H1 (cell line): ENCODE results near the gene MAML3. TPM values are rescaled to one million over a fixed set of nuclear protein-coding genes. Genes with fewer than 3 reads are reported as not detected.

ENCODE experiments used
- CTCF ChIA-PET: fragments of 300-600 bp; sonication (Branson Sonifier 250); formaldehyde crosslinking; loops from one replicate; lab custom pipeline; 2021; ENCODE audit not compliant: partially characterized antibody; lab: Charles Lee
- POLR2A ChIA-PET: fragments of 300-600 bp; sonication (Branson Sonifier 250); formaldehyde crosslinking; loops from one replicate; lab custom pipeline; 2021; ENCODE audit warnings: inconsistent platforms; ENCODE audit not compliant: partially characterized antibody; lab: Charles Lee
- DNase-seq, 2 experiments: peaks; one replicate each; pipeline versions ENCODE4 v3.0.0 to v3.0.0-alpha.2; 2010 to 2022; ENCODE audit warnings: low spot score in 2 of 2, low read depth in 1 of 2, mixed read lengths in 1 of 2
- FAIRE-seq: peaks from 2 replicates; lab custom pipeline; 2011; peaks lifted over from hg19 to GRCh38; lab: Jason Lieb, UNC
- H2AFZ ChIP-seq: 2 replicates; pipeline ENCODE4 v1.8.1; 2012; ENCODE audit warnings: low read length, inconsistent platforms
- H2AK5ac ChIP-seq: 2 replicates; pipeline ENCODE4 v1.6.1; 2013; ENCODE audit warnings: low read depth, low read length
- H2BK120ac ChIP-seq: replicated peaks from 2 replicates; pipeline ENCODE3; 2013; ENCODE audit warnings: low read depth, low read length, inconsistent platforms
- H2BK12ac ChIP-seq: 2 replicates; pipeline ENCODE4 v1.6.1; 2013; ENCODE audit warnings: low read depth, low read length
- H2BK15ac ChIP-seq: 2 replicates; pipeline ENCODE4 v1.6.1; 2013; ENCODE audit warnings: low read length
- H2BK20ac ChIP-seq: 2 replicates; pipeline ENCODE4 v1.6.1; 2013; ENCODE audit warnings: low read length
- H2BK5ac ChIP-seq: 2 replicates; pipeline ENCODE4 v1.6.1; 2013; ENCODE audit warnings: low read depth, low read length
- H3K14ac ChIP-seq: 2 replicates; pipeline ENCODE4 v1.6.1; 2013; ENCODE audit warnings: inconsistent platforms; ENCODE audit not compliant: insufficient read length
- H3K18ac ChIP-seq: 2 replicates; pipeline ENCODE4 v1.6.1; 2013; ENCODE audit warnings: low read length; ENCODE audit errors: extremely low read depth
- H3K23ac ChIP-seq: 2 replicates; pipeline ENCODE4 v1.6.1; 2013; ENCODE audit warnings: inconsistent platforms; ENCODE audit not compliant: insufficient read length
- H3K23me2 ChIP-seq: 2 replicates; pipeline ENCODE4 v1.6.1; 2013; ENCODE audit warnings: low read depth, low read length
- H3K27ac ChIP-seq: 2 replicates; pipeline ENCODE4 v1.6.1; 2011; ENCODE audit warnings: low read depth, low read length, inconsistent platforms
- H3K27me3 ChIP-seq, 4 experiments: replicated peaks in 1 of 4; 1 replicate in 1 of 4; 2 replicates in 3 of 4; pipeline versions ENCODE4 v1.6.1 to v1.8.1; 2011 to 2013; ENCODE audit warnings: low read length in 3 of 4, mild to moderate bottlenecking in 3 of 4, inconsistent platforms in 2 of 4, mixed read lengths in 2 of 4, moderate library complexity in 1 of 4; ENCODE audit not compliant: control insufficient read depth in 3 of 4, insufficient read depth in 3 of 4; ENCODE audit errors: extremely low read depth in 1 of 4
- H3K36me3 ChIP-seq, 4 experiments: 2 replicates each; pipeline versions ENCODE4 v1.6.1 to v1.8.1; 2011 to 2013; ENCODE audit warnings: mild to moderate bottlenecking in 4 of 4, low read length in 3 of 4, moderate library complexity in 2 of 4, control low read depth in 1 of 4, inconsistent platforms in 1 of 4; ENCODE audit not compliant: insufficient read depth in 4 of 4, control insufficient read depth in 2 of 4
- H3K4ac ChIP-seq: replicated peaks from 2 replicates; pipeline ENCODE3; 2013; ENCODE audit warnings: low read length, low read depth, mixed read lengths, inconsistent platforms; ENCODE audit not compliant: insufficient read length
- H3K4me1 ChIP-seq, 4 experiments: replicated peaks in 1 of 4; 1 replicate in 1 of 4; 2 replicates in 3 of 4; pipeline versions ENCODE4 v1.6.1 to v1.8.1; 2011 to 2013; ENCODE audit warnings: low read length in 3 of 4, inconsistent platforms in 2 of 4, mixed read lengths in 1 of 4; ENCODE audit not compliant: insufficient read depth in 4 of 4, control insufficient read depth in 3 of 4
- H3K4me2 ChIP-seq, 2 experiments: 2 replicates each; pipeline versions ENCODE4 v1.6.1 to v1.8.1; 2011 to 2013; ENCODE audit warnings: low read depth in 2 of 2, low read length in 2 of 2, control low read depth in 1 of 2, inconsistent platforms in 1 of 2, mild to moderate bottlenecking in 1 of 2; ENCODE audit not compliant: insufficient read depth in 1 of 2
- H3K4me3 ChIP-seq, 4 experiments: fragments of 200-600, 300-600 bp in 1 of 4; sonication (generic), shearing (Covaris generic), sonication (Bioruptor Twin) in 1 of 4; 2 replicates each; pipeline versions ENCODE4 v1.5.1 to v1.8.1; 2011 to 2016; ENCODE audit warnings: low read length in 4 of 4, low read depth in 3 of 4, control low read depth in 2 of 4, inconsistent platforms in 2 of 4, mild to moderate bottlenecking in 2 of 4, mixed read lengths in 1 of 4, moderate library complexity in 1 of 4; ENCODE audit not compliant: insufficient read depth in 2 of 4; ENCODE audit errors: extremely low read depth in 1 of 4
- H3K56ac ChIP-seq: replicated peaks from 2 replicates; pipeline ENCODE3; 2013; ENCODE audit warnings: low read depth, mild to moderate bottlenecking, mixed read lengths, low read length, inconsistent platforms; ENCODE audit not compliant: insufficient read length
- H3K79me1 ChIP-seq: 2 replicates; pipeline ENCODE4 v1.6.1; 2013; ENCODE audit warnings: low read depth, low read length, control low read depth
- H3K79me2 ChIP-seq, 2 experiments: 2 replicates each; pipeline versions ENCODE4 v1.6.1 to v1.8.1; 2012 to 2013; ENCODE audit warnings: low read length in 2 of 2, mild to moderate bottlenecking in 2 of 2, inconsistent platforms in 1 of 2; ENCODE audit not compliant: insufficient read depth in 2 of 2, control insufficient read depth in 1 of 2
- H3K9ac ChIP-seq, 4 experiments: replicated peaks in 1 of 4; 1 replicate in 1 of 4; 2 replicates in 3 of 4; pipeline versions ENCODE4 v1.6.1 to v1.8.1; 2011 to 2013; ENCODE audit warnings: low read depth in 3 of 4, low read length in 3 of 4, control low read depth in 2 of 4, mild to moderate bottlenecking in 2 of 4, moderate library complexity in 2 of 4, inconsistent platforms in 1 of 4; ENCODE audit errors: extremely low read depth in 1 of 4
- H3K9me3 ChIP-seq, 2 experiments: 2 replicates each; pipeline versions ENCODE4 v1.6.1 to v1.8.1; 2012 to 2013; ENCODE audit warnings: mild to moderate bottlenecking in 2 of 2, moderate library complexity in 2 of 2, control low read depth in 1 of 2, inconsistent platforms in 1 of 2, low read depth in 1 of 2, low read length in 1 of 2, mixed read lengths in 1 of 2; ENCODE audit not compliant: insufficient read depth in 2 of 2
- H4K20me1 ChIP-seq, 2 experiments: replicated peaks in 1 of 2; 2 replicates each; pipeline versions ENCODE3 to v1.8.1; 2011 to 2013; ENCODE audit warnings: inconsistent platforms in 2 of 2, low read length in 2 of 2, mild to moderate bottlenecking in 1 of 2; ENCODE audit not compliant: insufficient read depth in 2 of 2, control insufficient read depth in 1 of 2
- H4K5ac ChIP-seq: 2 replicates; pipeline ENCODE4 v1.6.1; 2013; ENCODE audit warnings: low read length, low read depth, mixed read lengths, inconsistent platforms; ENCODE audit not compliant: insufficient read length
- H4K8ac ChIP-seq: 2 replicates; pipeline ENCODE4 v1.8.0; 2013; ENCODE audit warnings: mild to moderate bottlenecking, moderate library complexity, low read length, inconsistent platforms; ENCODE audit not compliant: insufficient read depth; ENCODE audit errors: extremely low read depth
- H4K91ac ChIP-seq: replicated peaks from 2 replicates; pipeline ENCODE3; 2013; ENCODE audit warnings: low read length, mixed read lengths, inconsistent platforms; ENCODE audit not compliant: insufficient read length
- GTF2F1 ChIP-seq: IDR thresholded peaks from 2 replicates; pipeline ENCODE4 v1.6.1; 2012; ENCODE audit warnings: low read depth, low read length, improper control_type of control experiment, borderline replicate concordance
- JUN ChIP-seq: IDR thresholded peaks from 2 replicates; pipeline ENCODE4 v1.6.1; 2011; ENCODE audit warnings: low read depth, mild to moderate bottlenecking, improper control_type of control experiment, low read length
- KDM4A ChIP-seq: IDR thresholded peaks from one replicate; pipeline ENCODE4 v1.7.1; 2012; ENCODE audit warnings: low read depth, mild to moderate bottlenecking, moderate library complexity, low read length, inconsistent platforms; ENCODE audit not compliant: severe bottlenecking
- MAFK ChIP-seq: IDR thresholded peaks from 2 replicates; pipeline ENCODE4 v1.6.1; 2012; ENCODE audit warnings: low read depth, mild to moderate bottlenecking, improper control_type of control experiment, low read length
- POU5F1 ChIP-seq: IDR thresholded peaks from 2 replicates; pipeline ENCODE4 v1.6.1; 2011; ENCODE audit warnings: low read depth, mild to moderate bottlenecking, low read length, moderate library complexity
- RXRA ChIP-seq: IDR thresholded peaks from 2 replicates; pipeline ENCODE4 v1.6.1; 2011; ENCODE audit warnings: low read depth, mild to moderate bottlenecking, low read length, moderate library complexity; ENCODE audit not compliant: insufficient read depth
- SIX5 ChIP-seq: IDR thresholded peaks from 2 replicates; pipeline ENCODE4 v1.6.1; 2011; ENCODE audit warnings: mild to moderate bottlenecking, low read depth, low read length
- TAF1 ChIP-seq: IDR thresholded peaks from 2 replicates; pipeline ENCODE4 v1.6.1; 2011; ENCODE audit warnings: mild to moderate bottlenecking, low read depth, low read length
- TBP ChIP-seq: IDR thresholded peaks from 2 replicates; pipeline ENCODE4 v1.6.1; 2011; ENCODE audit warnings: low read depth, low read length, improper control_type of control experiment
- TCF12 ChIP-seq: IDR thresholded peaks from 2 replicates; pipeline ENCODE4 v1.6.1; 2011; ENCODE audit warnings: low read depth, mild to moderate bottlenecking, low read length
- ZNF274 ChIP-seq: IDR thresholded peaks from 2 replicates; pipeline ENCODE4 v1.7.0; 2012; ENCODE audit warnings: low read length, borderline replicate concordance; ENCODE audit errors: extremely low read depth
- WGBS, 2 experiments: shearing (Covaris generic) in 1 of 2; methylation state at CpG; one replicate each; pipeline versions ENCODE4 v1.1.6 to v1.1.7; 2013 to 2015; ENCODE audit warnings: low lambda C conversion rate in 2 of 2, mixed read lengths in 2 of 2, inconsistent platforms in 1 of 2, low coverage in 1 of 2, missing lambda C conversion rate in 1 of 2; ENCODE audit not compliant: insufficient replicate concordance in 2 of 2, insufficient coverage in 1 of 2, insufficient read length in 1 of 2; ENCODE audit errors: extremely low coverage in 1 of 2, missing lambda C conversion rate in 1 of 2; 5-methylcytosine and 5-hydroxymethylcytosine counted together
- polyA plus RNA-seq, 7 experiments: library from polyadenylated mRNA; depleted of rRNA in 3 of 7; stranded (reverse) in 5 of 7; unstranded in 2 of 7; fragments of >200 nt in 5 of 7; fragments of 200-250 nt in 2 of 7; gene quantifications; 1 replicate in 5 of 7; 2 replicates in 1 of 7; 4 replicates in 1 of 7; pipeline versions ENCODE4 v1.2.1 to v1.2.3, GENCODE V29; 2011 to 2013; ENCODE audit warnings: missing spikeins in 2 of 7, mixed read lengths in 2 of 7
- total RNA-seq: library from RNA; stranded (reverse); fragmentation: NEBNext Ultra II Directional; extraction: Animal tissue kit (Norgen Biotek cat#: 25700); gene quantifications from 2 replicates; pipeline ENCODE4 v1.2.1, GENCODE V29; 2021
- TF ChIP-seq, protein P1 (sequence below): IDR thresholded peaks from 2 replicates; pipeline ENCODE4 v1.6.1; 2012; ENCODE audit warnings: inconsistent platforms
- TF ChIP-seq, protein P2 (sequence below): IDR thresholded peaks from 2 replicates; pipeline ENCODE4 v1.6.1; 2012; ENCODE audit warnings: inconsistent platforms

Gene MAML3
- total and polyA plus RNA-seq, 2 of the 8 experiments (the other 6 are each of a cell fraction or from before 2014, with no cell fraction given), result 2.1 to 5.7 TPM

DNA sequence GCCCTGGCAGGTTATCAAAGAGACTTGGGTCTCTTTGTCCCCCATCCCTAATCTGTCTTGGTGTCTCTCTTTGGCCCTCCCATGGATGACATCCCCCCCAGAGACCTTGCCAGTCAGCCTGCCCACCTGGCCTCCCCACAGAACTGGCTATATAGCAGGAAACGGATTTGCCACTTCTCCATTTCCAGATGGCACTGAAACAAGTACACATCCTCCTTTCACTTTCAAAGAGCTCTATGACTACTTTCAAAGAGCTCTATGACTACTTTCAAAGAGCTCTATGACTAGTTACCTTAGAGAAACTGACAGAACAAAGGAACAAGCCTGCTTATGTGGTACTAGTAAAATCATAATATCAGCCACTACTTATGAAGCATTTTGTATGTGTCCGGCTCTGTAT, 175.3 kb downstream of the MAML3 start:
- H2BK12ac ChIP-seq, result no peak overlapping the region
- no peak overlapping the region for H4K91ac ChIP-seq
- H3K36me3 ChIP-seq, result no peaks in the 10 kb centered on the region
- no peak overlapping the region for H3K27ac ChIP-seq
- no peak overlapping the region for H3K4me2 ChIP-seq
- no peak overlapping the region for H2AFZ ChIP-seq
- H3K23ac ChIP-seq, result no peak overlapping the region
- no peak for FAIRE-seq
- 91% methylated on average over 2 of the region's 2 CpGs; no CpG with 5 or more reads in 1 of the 2 experiments for WGBS, 2 experiments
- H2BK20ac ChIP-seq, result no peak overlapping the region
- no peak overlapping the region for H3K4me3 ChIP-seq
- no peak for DNase-seq
- H4K20me1 ChIP-seq, result peaks cover 0 to 5% of the 10 kb centered on the region in 2 experiments
- H2AK5ac ChIP-seq, result no peak overlapping the region
- ChIA-PET CTCF (interaction anchor here (0.9 to 1.5 kb wide), 3 partner anchors 9 to 303 kb away, joined by 3 to 4 read pairs (median 3); no protein-coding TSS in a partner anchor), POLR2A (interaction anchor here (0.6 kb wide), 1 partner anchor 39 kb away, joined by 3 read pairs; no protein-coding TSS in a partner anchor)
- no peak overlapping the region for H2BK5ac ChIP-seq
- no peak overlapping the region for H3K4ac ChIP-seq
- no peak overlapping the region for H3K9ac ChIP-seq
- no peaks in the 10 kb centered on the region for H3K4me1 ChIP-seq
- H4K5ac ChIP-seq, result no peak overlapping the region
- H3K23me2 ChIP-seq, result no peaks in the 10 kb centered on the region; the same call in 1 of the 2 replicates
- no peak overlapping the region for H3K56ac ChIP-seq
- no peaks in the 10 kb centered on the region for H3K79me2 ChIP-seq
- no peaks in the 10 kb centered on the region for H3K79me1 ChIP-seq
- H2BK15ac ChIP-seq, result no peak overlapping the region
- no peaks in the 10 kb centered on the region; a peak in 1 of 4 replicates for H3K9me3 ChIP-seq
- no peak overlapping the region for H4K8ac ChIP-seq
- no peak overlapping the region for H2BK120ac ChIP-seq
- H3K27me3 ChIP-seq, result peaks cover 17 to 42% (median 27%) of the 10 kb centered on the region in 4 experiments
- no peak overlapping the region for H3K14ac ChIP-seq
- no peak overlapping the region for H3K18ac ChIP-seq
- TF ChIP-seq ZNF274 (no peak), GTF2F1 (no peak), JUN (no peak), SIX5 (no peak), TBP (no peak), POU5F1 (no peak), TAF1 (no peak), TCF12 (no peak), MAFK (no peak), KDM4A (no peak), RXRA (no peak)
- TF ChIP-seq, protein P1, sequence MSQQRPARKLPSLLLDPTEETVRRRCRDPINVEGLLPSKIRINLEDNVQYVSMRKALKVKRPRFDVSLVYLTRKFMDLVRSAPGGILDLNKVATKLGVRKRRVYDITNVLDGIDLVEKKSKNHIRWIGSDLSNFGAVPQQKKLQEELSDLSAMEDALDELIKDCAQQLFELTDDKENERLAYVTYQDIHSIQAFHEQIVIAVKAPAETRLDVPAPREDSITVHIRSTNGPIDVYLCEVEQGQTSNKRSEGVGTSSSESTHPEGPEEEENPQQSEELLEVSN, result no peak
- TF ChIP-seq, protein P2, sequence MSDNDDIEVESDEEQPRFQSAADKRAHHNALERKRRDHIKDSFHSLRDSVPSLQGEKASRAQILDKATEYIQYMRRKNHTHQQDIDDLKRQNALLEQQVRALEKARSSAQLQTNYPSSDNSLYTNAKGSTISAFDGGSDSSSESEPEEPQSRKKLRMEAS, result no peak
